CD4-positive, alpha-beta T cell treated with Interleukin-10 for 1 hour (primary cell): ENCODE results near the gene SKIC3.
A peak's percentile ranks its signal among the peaks of the same experiment; 100 is the strongest.

Source experiments
- DNase-seq: peaks from one replicate; pipeline ENCODE4 v3.0.0-alpha.2; 2020

SKIC3 gene

DNA sequence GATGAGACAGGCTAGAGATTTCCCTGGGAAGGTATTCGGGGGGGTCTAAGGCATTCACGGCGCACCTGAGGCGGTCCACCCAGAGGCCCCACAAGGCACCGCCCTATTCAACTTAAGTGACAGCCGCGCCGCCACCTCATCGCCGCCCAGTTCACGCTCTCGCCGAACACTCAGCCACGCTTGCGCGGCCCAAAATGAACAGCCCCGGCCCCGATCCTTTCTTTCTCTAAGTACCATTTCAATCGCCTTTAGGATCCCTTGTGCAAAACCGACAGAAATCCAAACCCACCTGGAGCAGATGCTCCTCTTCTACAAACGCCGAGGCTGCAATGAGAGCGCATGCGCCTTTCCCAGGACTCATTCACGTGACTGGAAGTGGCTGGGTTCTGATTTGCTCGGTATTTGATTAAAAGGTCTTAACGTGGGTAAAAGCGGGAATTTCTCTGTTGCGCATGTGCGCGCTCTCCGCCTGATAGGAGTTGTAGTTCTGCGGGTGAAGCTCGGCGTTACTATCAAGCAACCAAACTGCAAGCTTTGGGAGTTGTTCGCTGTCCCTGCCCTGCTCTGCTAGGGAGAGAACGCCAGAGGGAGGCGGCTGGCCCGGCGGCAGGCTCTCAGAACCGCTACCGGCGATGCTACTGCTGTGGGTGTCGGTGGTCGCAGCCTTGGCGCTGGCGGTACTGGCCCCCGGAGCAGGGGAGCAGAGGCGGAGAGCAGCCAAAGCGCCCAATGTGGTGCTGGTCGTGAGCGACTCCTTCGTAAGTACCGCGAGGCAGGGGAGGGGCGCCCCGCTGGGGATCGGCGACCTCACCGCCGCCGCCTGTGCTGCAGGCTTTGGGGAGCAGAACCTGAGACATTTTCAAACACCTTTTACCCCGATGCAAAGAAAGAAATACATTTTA, at the start of gene SKIC3, which contains the start of gene ARSK:
SKIC3 (minus strand) TSS at position 331 of the 902 bp plus-strand sequence. CDS start 7,827 bp downstream, outside the sequence.
ARSK (plus strand) TSS at position 455 of the 902 bp plus-strand sequence; CDS start at position 633, 178 bp downstream.
- peak; percentile 97 for DNase-seq

DNA sequence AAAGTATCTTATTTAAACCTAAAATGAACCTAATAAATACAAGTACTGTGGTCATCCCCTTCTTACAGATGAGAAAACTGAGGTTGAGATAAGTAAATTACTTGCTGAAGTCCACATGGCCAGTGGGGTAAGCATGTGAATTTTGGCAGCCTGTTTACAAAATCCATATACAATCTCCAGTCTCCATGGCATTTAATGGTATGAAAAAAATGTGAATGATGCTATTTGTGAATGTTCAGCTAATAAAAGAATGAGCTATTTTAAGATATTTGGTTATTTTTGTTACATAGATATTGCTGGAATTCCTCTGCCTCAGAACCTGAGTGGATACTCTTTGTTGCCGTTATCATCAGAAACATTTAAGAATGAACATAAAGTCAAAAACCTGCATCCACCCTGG, 45.8 kb upstream of the SKIC3 start:
- no peak for DNase-seq

GRCh38 chr5:95599252-95599651, 44.5 kb upstream of the SKIC3 start:
- DNase-seq = no peak

- no peak for DNase-seq
These were observed 40.6 kb upstream of the SKIC3 start for GRCh38 chr5:95595289-95595931.

- no peak for DNase-seq
These were observed 36.7 kb upstream of the SKIC3 start for GRCh38 chr5:95591490-95591901.

DNA sequence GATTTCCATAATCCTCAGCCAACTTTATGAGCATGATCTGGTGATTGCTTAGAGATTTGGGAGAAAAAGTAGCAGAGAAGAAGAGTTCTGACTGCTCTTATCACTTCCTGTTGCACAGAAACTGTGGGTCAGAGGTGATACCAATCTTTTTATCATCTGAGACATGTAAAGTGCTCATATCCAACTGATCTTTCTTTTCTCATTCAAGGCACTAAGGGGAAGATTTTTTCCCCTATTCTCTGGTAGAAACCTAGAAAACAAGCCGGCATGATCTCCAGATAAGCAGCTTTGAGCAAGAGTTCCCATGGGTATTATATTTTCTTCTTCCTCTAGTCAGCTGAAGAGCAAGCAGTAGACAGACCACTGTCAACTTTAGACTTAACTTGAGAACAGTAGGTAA, 36.1 kb upstream of the SKIC3 start:
- no peak for DNase-seq

DNA sequence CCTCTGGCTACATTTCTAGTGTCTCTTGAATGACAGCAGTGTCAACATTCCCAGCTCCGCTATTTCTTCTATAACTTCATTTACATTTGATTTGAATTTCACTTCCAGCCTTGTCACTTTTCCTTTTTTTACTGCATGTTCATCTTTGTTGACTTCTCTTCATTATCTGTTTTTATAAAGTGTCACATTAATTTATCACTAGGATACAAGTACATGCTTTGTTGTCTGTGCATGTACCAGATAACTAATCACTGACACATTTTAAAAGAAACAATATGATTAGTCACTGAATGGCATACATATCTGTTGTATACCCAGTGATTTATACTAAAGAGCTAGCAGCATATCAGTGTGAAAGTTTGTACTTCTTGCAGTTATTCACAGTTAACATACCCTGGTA, 29.2 kb upstream of the SKIC3 start:
- no peak for DNase-seq

GRCh38 chr5:95581576-95581975, 26.8 kb upstream of the SKIC3 start:
- DNase-seq = no peak

GRCh38 chr5:95572016-95572415, 17.2 kb upstream of the SKIC3 start:
- DNase-seq = no peak

DNA sequence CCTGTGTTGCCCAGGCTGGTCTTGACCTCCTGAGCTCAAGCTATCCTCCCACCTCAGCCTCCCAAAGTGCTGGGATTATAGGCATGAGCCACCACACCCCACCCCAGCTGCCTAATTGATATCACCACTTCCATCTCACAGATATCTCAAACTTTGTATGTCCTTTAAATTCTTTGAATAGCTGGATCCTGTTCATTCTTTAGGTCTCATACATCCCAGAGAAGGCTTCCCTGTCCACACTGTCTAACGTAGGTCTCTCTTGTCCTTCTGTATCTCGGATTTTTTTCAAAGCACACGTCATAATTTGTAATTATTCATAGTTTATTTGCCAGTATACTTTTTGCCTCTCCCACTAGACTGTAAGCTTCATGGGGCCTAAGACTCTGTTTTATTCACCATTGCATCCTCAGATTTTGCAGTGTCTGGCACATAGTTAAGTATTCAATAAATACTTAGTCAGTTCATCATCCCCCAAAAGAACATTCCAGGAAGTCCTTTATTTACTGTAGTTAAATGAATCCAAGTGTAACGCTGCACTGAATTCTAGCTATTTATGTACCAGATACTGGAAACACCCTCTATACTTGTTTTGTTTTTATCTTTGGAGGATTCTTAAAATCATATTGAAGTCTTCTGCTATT, 10.6 kb upstream of the SKIC3 start:
- no peak for DNase-seq

DNA sequence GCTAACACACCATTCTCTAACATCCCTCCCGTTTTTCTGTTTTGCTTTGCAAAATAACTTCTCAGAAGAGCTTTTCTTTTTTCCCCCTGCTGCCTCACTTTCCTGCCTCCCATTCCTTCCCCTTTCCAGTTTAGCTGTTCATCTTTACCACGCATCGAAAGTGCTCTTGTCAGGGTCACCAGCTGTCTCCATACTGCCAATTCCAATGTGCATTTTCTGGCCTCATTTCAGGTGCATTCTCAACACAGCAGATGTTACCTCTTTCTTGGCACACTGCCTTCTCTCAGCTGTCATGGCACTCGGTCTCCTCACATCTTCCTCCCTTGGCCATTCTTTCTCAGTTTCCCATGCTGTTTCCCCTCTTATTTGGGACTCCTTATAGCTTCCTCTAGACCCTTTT, 9.7 kb upstream of the SKIC3 start:
- no peak for DNase-seq

DNA sequence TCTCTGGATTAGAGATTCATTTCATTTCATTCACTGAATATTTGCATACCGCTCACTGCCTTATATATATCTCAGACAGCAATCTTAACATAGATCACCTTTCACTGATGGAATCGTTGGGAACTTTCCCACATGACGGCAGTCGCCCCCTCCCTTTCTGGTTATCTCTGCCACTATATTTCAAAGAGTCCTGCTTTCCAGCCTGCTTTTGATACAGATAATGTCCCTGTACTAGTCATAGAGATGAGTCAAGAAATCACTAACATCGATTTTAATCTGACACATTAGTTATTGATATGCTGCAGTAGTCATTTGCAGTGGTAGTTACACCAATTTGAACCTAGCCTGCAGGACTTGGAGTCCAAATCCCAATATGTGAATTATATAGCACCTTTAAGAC, 8.6 kb upstream of the SKIC3 start:
- no peak for DNase-seq

DNA sequence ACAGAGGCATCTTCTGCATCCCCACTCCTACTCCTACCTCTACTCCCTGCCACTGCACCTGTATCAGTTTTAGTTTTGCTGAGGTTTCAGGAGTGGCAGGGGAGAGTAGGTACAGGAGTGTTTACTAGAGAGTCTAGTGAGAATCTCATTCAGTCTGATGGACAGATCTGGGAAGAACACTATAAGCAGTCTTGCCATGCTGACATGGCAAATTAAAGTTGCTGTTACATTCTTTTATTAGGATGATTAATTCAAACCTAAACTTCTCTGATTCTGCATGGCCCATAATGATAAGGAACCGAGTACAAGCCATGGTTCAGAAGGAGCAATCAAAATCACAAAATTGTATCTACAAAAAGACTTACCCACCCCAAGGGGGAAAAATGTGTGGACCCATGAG, 7.5 kb upstream of the SKIC3 start:
- no peak for DNase-seq

GRCh38 chr5:95557841-95558240, 3.1 kb upstream of the SKIC3 start:
- DNase-seq = no peak

- DNase-seq = no peak
These were observed 776 bp upstream of the SKIC3 start for GRCh38 chr5:95555553-95555952.

- DNase-seq = no peak
These were observed 488 bp downstream of the SKIC3 start for GRCh38 chr5:95554331-95554646.

DNA sequence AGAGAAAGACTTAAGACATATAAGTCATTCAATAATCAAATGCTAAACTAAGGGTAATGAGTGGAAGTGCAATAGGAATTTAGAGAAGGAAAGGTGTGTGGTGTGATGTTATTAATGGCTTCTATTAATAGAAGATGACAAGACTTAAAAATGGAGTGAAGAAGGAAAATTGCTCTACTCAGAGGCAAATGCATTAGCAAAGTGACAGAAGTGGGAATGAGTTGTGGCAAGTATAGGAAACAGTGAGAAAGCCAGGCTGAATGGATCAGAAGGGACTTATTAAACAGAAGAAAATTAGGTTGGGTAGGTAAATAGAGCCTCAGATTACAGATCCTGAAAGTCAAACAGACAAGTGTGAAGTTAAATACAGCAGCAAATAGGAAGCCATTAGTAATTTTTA, 5.7 kb downstream of the SKIC3 start:
- no peak for DNase-seq

- no peak for DNase-seq
These were observed 11.6 kb downstream of the SKIC3 start for GRCh38 chr5:95543017-95543705.

DNA sequence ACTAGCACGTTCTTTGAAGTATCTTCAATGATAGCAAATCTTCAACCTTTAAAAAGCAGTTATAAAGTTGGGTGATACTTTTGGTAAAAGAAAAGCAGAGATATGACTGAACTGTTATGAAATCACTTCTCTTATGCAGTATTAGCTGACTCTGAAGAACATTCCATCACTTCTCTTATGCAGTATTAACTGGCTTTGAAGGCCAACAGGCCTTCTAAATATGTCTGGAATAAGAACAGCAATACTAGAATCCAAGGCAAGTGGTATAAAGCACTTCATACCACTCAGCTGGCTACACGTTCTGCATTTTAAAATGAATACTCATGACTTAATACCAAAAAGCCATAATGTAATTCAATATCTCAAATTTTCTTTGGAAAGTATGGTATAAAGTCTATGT, 17.3 kb downstream of the SKIC3 start:
- DNase-seq = no peak

- no peak for DNase-seq
These were observed 21.0 kb downstream of the SKIC3 start for GRCh38 chr5:95533761-95534160.

GRCh38 chr5:95533106-95533505, 21.7 kb downstream of the SKIC3 start:
- DNase-seq = no peak

DNA sequence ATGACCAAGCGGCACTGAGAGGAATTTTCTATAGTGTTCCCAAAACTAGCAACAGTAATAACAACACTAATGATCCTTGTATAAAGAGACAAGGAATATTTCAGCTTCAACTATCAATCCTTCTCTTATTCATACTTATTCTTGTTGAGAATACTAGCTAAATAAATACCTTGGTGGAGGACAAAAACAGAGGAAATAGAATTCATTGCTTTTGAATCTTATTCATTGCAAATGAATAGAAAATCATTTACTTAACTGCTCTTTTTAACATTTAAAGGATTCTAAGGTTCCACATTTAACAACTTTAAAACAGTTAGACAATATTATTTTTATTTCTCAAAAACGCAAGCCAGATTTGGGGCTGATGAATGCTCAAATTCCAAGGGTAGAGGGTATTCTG, 22.4 kb downstream of the SKIC3 start:
- DNase-seq = no peak

GRCh38 chr5:95531491-95531890, 23.3 kb downstream of the SKIC3 start:
- DNase-seq = no peak
